ENCODE results near the gene DDX1.

The DDX1 gene

GRCh38 chr2:15660491-15661294 lies 69.0 kb downstream of the DDX1 start:
- DNase-seq (ENCODE audit: low read depth in 1 of 2, low spot score in 1 of 2): no peak
- Histone ChIP-seq H3K27me3 (ENCODE audit: insufficient read depth, poor library complexity, severe bottlenecking) (no peaks in the 10 kb centered on the region), H3K27ac (replicated peaks) (no peak overlapping the region), H3K4me3 (replicated peaks; ENCODE audit: insufficient read depth, low read length) (no peak overlapping the region)
- no peak for TF ChIP-seq GABPA (IDR thresholded peaks at IDR 0.05; ENCODE audit: low read depth)
- no peak for TF ChIP-seq CTCF (IDR thresholded peaks at IDR 0.05; ENCODE audit: insufficient read depth, low read length)
- no peak for TF ChIP-seq SPI1 (IDR thresholded peaks at IDR 0.05; ENCODE audit: borderline replicate concordance, low read depth)
- TF ChIP-seq REST (IDR thresholded peaks at IDR 0.05; ENCODE audit: insufficient replicate concordance, low read depth): no peak
- no peak for TF ChIP-seq POLR2AphosphoS5 (IDR thresholded peaks at IDR 0.05; ENCODE audit: low read depth)

- no peak for DNase-seq (ENCODE audit: low read depth in 1 of 2, low spot score in 1 of 2)
- H3K27ac ChIP-seq (replicated peaks): no peak overlapping the region
- TF ChIP-seq CTCF (IDR thresholded peaks at IDR 0.05; ENCODE audit: insufficient read depth, low read length): no peak
- TF ChIP-seq GABPA (IDR thresholded peaks at IDR 0.05; ENCODE audit: low read depth): no peak
- no peak for TF ChIP-seq POLR2AphosphoS5 (IDR thresholded peaks at IDR 0.05; ENCODE audit: low read depth)
- TF ChIP-seq REST (IDR thresholded peaks at IDR 0.05; ENCODE audit: insufficient replicate concordance, low read depth): no peak
- no peak for TF ChIP-seq SPI1 (IDR thresholded peaks at IDR 0.05; ENCODE audit: borderline replicate concordance, low read depth)
Observed at GRCh38 chr2:15661295-15661569, 69.6 kb downstream of the DDX1 start.

GRCh38 chr2:15662026-15662425 lies 70.4 kb downstream of the DDX1 start:
- no peak for DNase-seq (ENCODE audit: low read depth in 1 of 2, low spot score in 1 of 2)
- TF ChIP-seq REST (IDR thresholded peaks at IDR 0.05; ENCODE audit: insufficient replicate concordance, low read depth): no peak
- TF ChIP-seq GABPA (IDR thresholded peaks at IDR 0.05; ENCODE audit: low read depth): no peak
- no peak for TF ChIP-seq POLR2AphosphoS5 (IDR thresholded peaks at IDR 0.05; ENCODE audit: low read depth)
- TF ChIP-seq SPI1 (IDR thresholded peaks at IDR 0.05; ENCODE audit: borderline replicate concordance, low read depth): no peak
- TF ChIP-seq CTCF (IDR thresholded peaks at IDR 0.05; ENCODE audit: insufficient read depth, low read length): no peak
- H3K4me3 ChIP-seq (replicated peaks; ENCODE audit: insufficient read depth, low read length): no peak overlapping the region
- no peak overlapping the region for H3K27ac ChIP-seq (replicated peaks)
- H3K27me3 ChIP-seq (ENCODE audit: insufficient read depth, poor library complexity, severe bottlenecking): no peaks in the 10 kb centered on the region

More at GRCh38 chr2:15661295-15661569, 69.6 kb downstream of the DDX1 start:
- Histone ChIP-seq H3K4me3 (replicated peaks; ENCODE audit: insufficient read depth, low read length) (no peak overlapping the region), H3K27me3 (ENCODE audit: insufficient read depth, poor library complexity, severe bottlenecking) (no peaks in the 10 kb centered on the region)

All from HL-60 (cell line).